Transverse colon (tissue), 4 donors: ENCODE measurements around the gene MS4A18. TPM values are rescaled to one million over a fixed set of nuclear protein-coding genes. Genes with fewer than 3 reads are reported as not detected.

Experiments used
- DNase-seq: peaks from one replicate; pipeline ENCODE4 v3.0.0-alpha.2; 2019
- H3K27ac ChIP-seq, 4 donors: fragments of 200-600 bp; sonication (generic); 2 replicates each; pipeline ENCODE4 v1.5.1; 2016 to 2018; ENCODE audit warnings: inconsistent platforms in 4 of 4
- H3K27me3 ChIP-seq: fragments of 200-600 bp; sonication (generic); 2 replicates; pipeline ENCODE4 v1.5.1; 2017; ENCODE audit warnings: inconsistent platforms
- H3K36me3 ChIP-seq, 4 donors: fragments of 200-600 bp; sonication (generic); 2 replicates each; pipeline ENCODE4 v1.5.1; 2017 to 2019; ENCODE audit warnings: inconsistent platforms in 4 of 4
- H3K4me1 ChIP-seq, 4 donors: fragments of 200-600 bp; sonication (generic); 2 replicates each; pipeline ENCODE4 v1.5.1; 2017 to 2020; ENCODE audit warnings: inconsistent platforms in 4 of 4
- H3K4me3 ChIP-seq, 4 donors: fragments of 200-600 bp; sonication (generic); 1 replicate in 1 of 4; 2 replicates in 3 of 4; pipeline versions ENCODE4 v1.5.1 to v1.6.1; 2017 to 2019; ENCODE audit warnings: inconsistent platforms in 4 of 4
- H3K9me3 ChIP-seq, 2 donors: fragments of 200-600 bp; sonication (generic); 2 replicates each; pipeline ENCODE4 v1.5.1; 2017 to 2019; ENCODE audit warnings: inconsistent platforms in 2 of 2
- EP300 ChIP-seq: sonication (generic); formaldehyde crosslinking; IDR thresholded peaks from one replicate; pipeline ENCODE4 v1.6.1; 2017; ENCODE audit warnings: antibody characterized with exemption, low read depth
- POLR2A ChIP-seq: fragments of 450-650 bp; IDR thresholded peaks from one replicate; pipeline ENCODE4 v1.6.1; 2016; ENCODE audit warnings: antibody characterized with exemption, mild to moderate bottlenecking, moderate library complexity
- POLR2AphosphoS5 ChIP-seq, 3 donors: sonication (generic); formaldehyde crosslinking; IDR thresholded peaks; one replicate each; pipeline ENCODE4 v1.6.1; 2016; ENCODE audit warnings: antibody characterized with exemption in 3 of 3
- WGBS, 2 donors: methylation state at CpG; one replicate each; pipeline ENCODE4 v1.1.5; 2018; ENCODE audit warnings: low coverage in 1 of 2; 5-methylcytosine and 5-hydroxymethylcytosine counted together
- in situ Hi-C, 4 donors: fragments of 200-750 bp; cut with MboI; loops; one replicate each; pipeline versions ENCODE4 v1.15.0 to v1.15.1; 2017; ENCODE audit warnings: low sequenced_read_pairs in 3 of 4, low pct_ligation_motif_present in 1 of 4, low pct_unique_long_range_greater_than_20kb in 1 of 4
- intact Hi-C: fragments of 100-400 bp; cut with DNase I; formaldehyde crosslinking; loops from one replicate; pipeline ENCODE4 v1.15.1; 2023; ENCODE audit warnings: low total_unique reads
- total RNA-seq, 4 donors: library from RNA; depleted of rRNA; stranded (reverse); fragments of >200 nt; gene quantifications; one replicate each; pipeline ENCODE4 v1.1.0, GENCODE V29; 2016
- TF ChIP-seq, protein P1 (sequence below), 5 experiments: fragments of 200-600 bp in 3 of 5; fragments of 450-650 bp in 2 of 5; sonication (generic) in 3 of 5; IDR thresholded peaks; 1 replicate in 2 of 5; 2 replicates in 3 of 5; pipeline ENCODE4 v1.5.1; 2016 to 2017; ENCODE audit warnings: antibody characterized with exemption in 5 of 5, inconsistent platforms in 3 of 5, mild to moderate bottlenecking in 2 of 5, moderate library complexity in 1 of 5

MS4A18 gene
- total RNA-seq, 4 donors from 2014 or later: not detected

- 13% methylated on average over 2 of the region's 2 CpGs; no CpG with 5 or more reads in 1 of the 2 donors for WGBS, 2 donors
- peak within 1 kb of the TSS in 2 of 4 donors; percentile 5 to 19 for H3K4me3 ChIP-seq
- TF ChIP-seq, protein P1, sequence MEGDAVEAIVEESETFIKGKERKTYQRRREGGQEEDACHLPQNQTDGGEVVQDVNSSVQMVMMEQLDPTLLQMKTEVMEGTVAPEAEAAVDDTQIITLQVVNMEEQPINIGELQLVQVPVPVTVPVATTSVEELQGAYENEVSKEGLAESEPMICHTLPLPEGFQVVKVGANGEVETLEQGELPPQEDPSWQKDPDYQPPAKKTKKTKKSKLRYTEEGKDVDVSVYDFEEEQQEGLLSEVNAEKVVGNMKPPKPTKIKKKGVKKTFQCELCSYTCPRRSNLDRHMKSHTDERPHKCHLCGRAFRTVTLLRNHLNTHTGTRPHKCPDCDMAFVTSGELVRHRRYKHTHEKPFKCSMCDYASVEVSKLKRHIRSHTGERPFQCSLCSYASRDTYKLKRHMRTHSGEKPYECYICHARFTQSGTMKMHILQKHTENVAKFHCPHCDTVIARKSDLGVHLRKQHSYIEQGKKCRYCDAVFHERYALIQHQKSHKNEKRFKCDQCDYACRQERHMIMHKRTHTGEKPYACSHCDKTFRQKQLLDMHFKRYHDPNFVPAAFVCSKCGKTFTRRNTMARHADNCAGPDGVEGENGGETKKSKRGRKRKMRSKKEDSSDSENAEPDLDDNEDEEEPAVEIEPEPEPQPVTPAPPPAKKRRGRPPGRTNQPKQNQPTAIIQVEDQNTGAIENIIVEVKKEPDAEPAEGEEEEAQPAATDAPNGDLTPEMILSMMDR (IDR thresholded peaks at IDR 0.05): no peak
- no peak for TF ChIP-seq EP300
- TF ChIP-seq POLR2A: no peak
- TF ChIP-seq POLR2AphosphoS5 (IDR thresholded peaks at IDR 0.05): peak in 1 of 3 donors; percentile 30
- in situ Hi-C loops: no loop called here
- peaks cover 4 to 43% (median 19%) of the 10 kb centered on the region in 4 donors for H3K4me1 ChIP-seq
- DNase-seq: peak; percentile 52
- H3K27me3 ChIP-seq: no peaks in the 10 kb centered on the region
- intact Hi-C loops: no loop called here
- H3K27ac ChIP-seq: peak within 1 kb of the TSS; percentile 38 to 72 (median 58)
- peaks cover 0 to 9% of the 10 kb centered on the region in 2 donors for H3K9me3 ChIP-seq
- H3K36me3 ChIP-seq: no peaks in the 10 kb centered on the region
These were observed 25.2 kb upstream of the MS4A18 start, which contains the start of gene MS4A8 for GRCh38 chr11:60699284-60699691. Gene MS4A8 (plus strand): TSS chr11:60699612. CDS start chr11:60700861, 1,249 bp downstream.

GRCh38 chr11:60699936-60700335 is 24.6 kb upstream of the MS4A18 start:
- no peaks in the 10 kb centered on the region for H3K27me3 ChIP-seq
- DNase-seq: no peak
- H3K36me3 ChIP-seq: no peaks in the 10 kb centered on the region
- H3K4me1 ChIP-seq: peaks cover 4 to 43% (median 19%) of the 10 kb centered on the region in 4 donors
- TF ChIP-seq EP300: no peak
- no peak for TF ChIP-seq POLR2AphosphoS5 (IDR thresholded peaks at IDR 0.05)
- TF ChIP-seq, protein P1 (IDR thresholded peaks at IDR 0.05): no peak
- TF ChIP-seq POLR2A: no peak
- H3K4me3 ChIP-seq: peak overlapping the region in 1 of 4 donors; percentile 19
- H3K27ac ChIP-seq: peak overlapping the region; percentile 38 to 72 (median 58)
- H3K9me3 ChIP-seq: peaks cover 0 to 5% of the 10 kb centered on the region in 2 donors
- in situ Hi-C loops (no loop called here), intact Hi-C loops (no loop called here)
- WGBS, 2 donors: 77% methylated on average over 5 of the region's 5 CpGs; no CpG with 5 or more reads in 1 of the 2 donors

DNA sequence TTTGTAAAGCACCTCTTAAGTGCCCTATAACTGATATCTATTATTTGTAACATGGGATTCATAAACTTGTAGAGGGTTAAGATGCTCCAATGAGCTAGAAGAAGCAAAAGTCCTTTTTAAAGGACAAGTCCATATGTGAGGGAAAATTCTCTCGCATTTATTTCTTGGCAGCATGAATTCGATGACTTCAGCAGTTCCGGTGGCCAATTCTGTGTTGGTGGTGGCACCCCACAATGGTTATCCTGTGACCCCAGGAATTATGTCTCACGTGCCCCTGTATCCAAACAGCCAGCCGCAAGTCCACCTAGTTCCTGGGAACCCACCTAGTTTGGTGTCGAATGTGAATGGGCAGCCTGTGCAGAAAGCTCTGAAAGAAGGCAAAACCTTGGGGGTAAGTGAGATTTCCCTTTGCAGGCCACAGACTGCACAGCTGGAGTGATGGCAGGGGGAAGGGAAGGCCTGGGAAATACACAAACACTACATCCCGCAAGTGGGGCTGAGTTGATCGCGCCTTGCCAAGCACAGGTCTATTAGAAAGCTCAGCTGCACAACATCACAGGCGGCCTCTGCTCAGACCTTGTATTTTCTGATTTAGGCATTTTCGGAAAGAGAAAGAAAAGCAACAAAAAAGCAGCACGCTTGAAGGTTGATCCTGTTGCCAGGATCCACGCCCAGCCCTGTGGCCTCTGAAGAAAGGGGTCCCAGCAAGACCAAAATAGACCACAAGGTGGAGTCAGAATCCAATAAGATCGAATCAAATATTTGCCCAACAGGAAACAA is 23.6 kb upstream of the MS4A18 start:
- no peaks in the 10 kb centered on the region for H3K27me3 ChIP-seq
- peak; percentile 53 for DNase-seq
- no peaks in the 10 kb centered on the region for H3K9me3 ChIP-seq
- intact Hi-C loops (no loop called here), in situ Hi-C loops (no loop called here)
- peak overlapping the region in 3 of 4 donors; percentile 22 to 57 (median 52) for H3K27ac ChIP-seq
- H3K36me3 ChIP-seq: no peaks in the 10 kb centered on the region
- no peak overlapping the region for H3K4me3 ChIP-seq
- no peak for TF ChIP-seq POLR2A
- no peak for TF ChIP-seq EP300
- TF ChIP-seq POLR2AphosphoS5 (IDR thresholded peaks at IDR 0.05): no peak
- TF ChIP-seq, protein P1 (IDR thresholded peaks at IDR 0.05): peak; percentile 33 to 64 (median 46)
- H3K4me1 ChIP-seq: peaks cover 4 to 43% (median 19%) of the 10 kb centered on the region in 4 donors
- 58 to 66% methylated on average over 6 to 14 of the region's 14 CpGs for WGBS, 2 donors

DNA sequence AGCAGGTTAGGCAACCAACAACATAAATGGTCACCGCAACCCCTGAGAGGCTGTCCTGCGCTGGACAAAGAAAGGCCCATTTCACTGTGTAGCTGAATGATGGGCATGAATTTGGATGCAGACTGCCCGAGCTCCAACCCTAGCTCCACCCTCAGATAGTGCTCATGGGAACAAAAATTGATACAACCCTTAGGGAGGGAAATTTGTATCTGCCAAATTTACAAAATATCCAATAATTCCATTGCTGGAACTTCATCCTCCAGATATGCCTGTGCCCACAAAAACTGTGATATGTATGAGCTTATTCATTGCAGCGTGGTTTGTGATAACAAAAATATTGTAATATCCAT is 23.1 kb upstream of the MS4A18 start:
- H3K4me1 ChIP-seq: peaks cover 4 to 43% (median 19%) of the 10 kb centered on the region in 4 donors
- H3K27ac ChIP-seq: peak overlapping the region in 1 of 4 donors; percentile 57
- intact Hi-C loops: no loop called here
- no peaks in the 10 kb centered on the region for H3K36me3 ChIP-seq
- no peak overlapping the region for H3K4me3 ChIP-seq
- H3K27me3 ChIP-seq: no peaks in the 10 kb centered on the region
- in situ Hi-C loops: no loop called here
- no peaks in the 10 kb centered on the region for H3K9me3 ChIP-seq
- TF ChIP-seq EP300: no peak
- TF ChIP-seq POLR2AphosphoS5 (IDR thresholded peaks at IDR 0.05): no peak
- TF ChIP-seq, protein P1 (IDR thresholded peaks at IDR 0.05): no peak
- TF ChIP-seq POLR2A: no peak
- no peak for DNase-seq
- WGBS, 2 donors: 47% methylated on average over 4 of the region's 4 CpGs; no CpG with 5 or more reads in 1 of the 2 donors
